SK-N-SH (cell line): ENCODE measurements around the gene TBC1D2B. TPM values are rescaled to one million over a fixed set of nuclear protein-coding genes. Genes with fewer than 3 reads are reported as not detected.

ENCODE experiments used
- CTCF ChIA-PET: fragments of 300-600, 350-600 bp; formaldehyde crosslinking; extraction: SDS; loops from one replicate; lab custom pipeline; 2021; lab: Yijun Ruan, JAX
- POLR2A ChIA-PET: fragments of 350-600 bp; sonication (Branson Sonifier 250); formaldehyde crosslinking; extraction: SDS; loops from one replicate; lab custom pipeline; 2020; ENCODE audit warnings: antibody characterized with exemption, inconsistent platforms; lab: Yijun Ruan, JAX
- DNase-seq: peaks from one replicate; pipeline ENCODE4 v3.0.0; 2012
- H2AFZ ChIP-seq: fragments of 200-600 bp; sonication (generic); 2 replicates; pipeline ENCODE4 v1.8.1; 2016; ENCODE audit warnings: antibody characterized with exemption, mild to moderate bottlenecking, low read depth
- H3F3A ChIP-seq: fragments of 200-600 bp; sonication (generic); replicated peaks from 2 replicates; pipeline ENCODE3; 2016; ENCODE audit warnings: antibody characterized with exemption, mild to moderate bottlenecking; ENCODE audit not compliant: insufficient read depth
- H3K27ac ChIP-seq, 2 experiments: fragments of 200-500 bp in 1 of 2; fragments of 200-600 bp in 1 of 2; sonication (Bioruptor generic) in 1 of 2; sonication (generic), shearing (Covaris generic) in 1 of 2; 2 replicates each; pipeline versions ENCODE4 v1.5.1 to v1.6.1; 2014 to 2016; ENCODE audit warnings: low read depth in 2 of 2, inconsistent platforms in 1 of 2, low read length in 1 of 2, mild to moderate bottlenecking in 1 of 2, mixed read lengths in 1 of 2
- H3K27me3 ChIP-seq: fragments of 200-600 bp; sonication (generic), shearing (Covaris generic); 2 replicates; pipeline ENCODE4 v1.6.1; 2016; ENCODE audit warnings: mixed run types; ENCODE audit not compliant: insufficient read depth
- H3K36me3 ChIP-seq, 2 experiments: fragments of 200-500 bp in 1 of 2; fragments of 200-600 bp in 1 of 2; sonication (Bioruptor generic) in 1 of 2; sonication (generic) in 1 of 2; replicated peaks in 1 of 2; 2 replicates each; pipeline versions ENCODE3 to v1.5.1; 2014 to 2016; ENCODE audit warnings: low read length in 1 of 2, mild to moderate bottlenecking in 1 of 2; ENCODE audit not compliant: insufficient read depth in 2 of 2, control insufficient read depth in 1 of 2
- H3K4me1 ChIP-seq, 2 experiments: fragments of 200-500 bp in 1 of 2; fragments of 200-600 bp in 1 of 2; sonication (Bioruptor generic) in 1 of 2; sonication (generic), shearing (Covaris generic) in 1 of 2; 2 replicates each; pipeline versions ENCODE4 v1.5.1 to v1.6.1; 2014 to 2016; ENCODE audit warnings: low read depth in 1 of 2, low read length in 1 of 2, mixed run types in 1 of 2; ENCODE audit not compliant: insufficient read depth in 2 of 2, control insufficient read depth in 1 of 2
- H3K4me2 ChIP-seq: fragments of 200-600 bp; sonication (generic), shearing (Covaris generic); 2 replicates; pipeline ENCODE4 v1.6.1; 2017; ENCODE audit warnings: mixed run types
- H3K4me3 ChIP-seq, 2 experiments: fragments of 200-500 bp in 1 of 2; fragments of 200-600 bp in 1 of 2; sonication (Bioruptor generic) in 1 of 2; sonication (generic), shearing (Covaris generic) in 1 of 2; 2 replicates each; pipeline versions ENCODE4 v1.5.1 to v1.8.1; 2014 to 2016; ENCODE audit warnings: low read depth in 2 of 2, inconsistent platforms in 1 of 2, low read length in 1 of 2, mild to moderate bottlenecking in 1 of 2, mixed read lengths in 1 of 2, moderate library complexity in 1 of 2
- H3K79me2 ChIP-seq: fragments of 200-600 bp; sonication (generic); 2 replicates; pipeline ENCODE4 v1.8.1; 2017; ENCODE audit warnings: mild to moderate bottlenecking; ENCODE audit not compliant: insufficient read depth
- H3K9ac ChIP-seq: fragments of 200-600 bp; sonication (generic); 2 replicates; pipeline ENCODE4 v1.6.1; 2017; ENCODE audit warnings: mixed run types
- H3K9me2 ChIP-seq: fragments of 200-600 bp; sonication (generic); 2 replicates; pipeline ENCODE4 v1.6.1; 2017; ENCODE audit warnings: mixed run types
- H3K9me3 ChIP-seq: fragments of 200-600 bp; sonication (generic); 2 replicates; pipeline ENCODE4 v1.6.1; 2017; ENCODE audit warnings: mixed run types, mild to moderate bottlenecking, moderate library complexity
- H4K20me1 ChIP-seq: fragments of 200-600 bp; sonication (generic); 2 replicates; pipeline ENCODE4 v1.6.1; 2017; ENCODE audit warnings: mild to moderate bottlenecking, mixed run types; ENCODE audit not compliant: insufficient read depth
- CHD2 ChIP-seq: fragments of 150-350 bp; IDR thresholded peaks from 2 replicates; pipeline ENCODE4 v1.6.1; 2018; ENCODE audit warnings: low read length; ENCODE audit not compliant: partially characterized antibody
- ELF1 ChIP-seq: IDR thresholded peaks from 2 replicates; pipeline ENCODE4 v1.4.0; 2012
- EZH2phosphoT487 ChIP-seq: fragments of 200-600 bp; sonication (generic); IDR thresholded peaks from 2 replicates; pipeline ENCODE4 v1.6.1; 2017; ENCODE audit warnings: low read depth, mixed run types, mild to moderate bottlenecking, antibody characterized with exemption, moderate library complexity, borderline replicate concordance
- FOSL2 ChIP-seq: IDR thresholded peaks from 2 replicates; pipeline ENCODE4 v1.4.0; 2012; ENCODE audit warnings: low read depth, mild to moderate bottlenecking, moderate library complexity, borderline replicate concordance
- FOXM1 ChIP-seq: IDR thresholded peaks from 2 replicates; pipeline ENCODE4 v1.4.0; 2012; ENCODE audit warnings: low read depth, mild to moderate bottlenecking
- GABPA ChIP-seq: IDR thresholded peaks from 2 replicates; pipeline ENCODE4 v1.4.0; 2012; ENCODE audit warnings: low read depth, mild to moderate bottlenecking
- GATA2 ChIP-seq: sonication (generic); formaldehyde crosslinking; IDR thresholded peaks from 2 replicates; pipeline ENCODE4 v1.5.0; 2020; ENCODE audit warnings: mild to moderate bottlenecking, missing genetic modification reagents
- IRF3 ChIP-seq: fragments of 150-350 bp; IDR thresholded peaks from 2 replicates; pipeline ENCODE4 v1.6.1; 2016; ENCODE audit warnings: mild to moderate bottlenecking, low read depth, low read length
- JUND ChIP-seq: IDR thresholded peaks from 2 replicates; pipeline ENCODE4 v1.4.0; 2012
- NFIC ChIP-seq: IDR thresholded peaks from 2 replicates; pipeline ENCODE4 v1.4.0; 2012; ENCODE audit warnings: borderline replicate concordance
- POLR2AphosphoS5 ChIP-seq: IDR thresholded peaks from 2 replicates; pipeline ENCODE4 v1.6.1; 2012; ENCODE audit warnings: low read depth, low read length
- RAD21 ChIP-seq: IDR thresholded peaks from 2 replicates; pipeline ENCODE4 v1.6.1; 2012; ENCODE audit warnings: mild to moderate bottlenecking, low read length
- RCOR1 ChIP-seq: fragments of 150-350 bp; IDR thresholded peaks from 2 replicates; pipeline ENCODE4 v1.6.1; 2017; ENCODE audit warnings: antibody characterized with exemption, low read length
- SIN3A ChIP-seq: IDR thresholded peaks from 2 replicates; pipeline ENCODE4 v1.6.1; 2012; ENCODE audit warnings: low read depth, mild to moderate bottlenecking, low read length, moderate library complexity, borderline replicate concordance
- TAF1 ChIP-seq: IDR thresholded peaks from 2 replicates; pipeline ENCODE4 v1.6.1; 2012; ENCODE audit warnings: low read depth, mild to moderate bottlenecking, low read length, moderate library complexity, borderline replicate concordance
- USF1 ChIP-seq: IDR thresholded peaks from 2 replicates; pipeline ENCODE4 v1.4.0; 2012; ENCODE audit warnings: low read depth, borderline replicate concordance
- USF2 ChIP-seq: fragments of 150-350 bp; IDR thresholded peaks from 2 replicates; pipeline ENCODE4 v1.6.1; 2017; ENCODE audit warnings: antibody characterized with exemption, low read length, low read depth, borderline replicate concordance
- YY1 ChIP-seq: IDR thresholded peaks from 2 replicates; pipeline ENCODE4 v1.4.0; 2012; ENCODE audit warnings: low read depth, mild to moderate bottlenecking
- ZBTB33 ChIP-seq: IDR thresholded peaks from 2 replicates; pipeline ENCODE4 v1.4.0; 2012; ENCODE audit warnings: low read depth, borderline replicate concordance
- WGBS: methylation state at CpG from one replicate; pipeline ENCODE4 v1.1.6; 2017; ENCODE audit warnings: low lambda C conversion rate; 5-methylcytosine and 5-hydroxymethylcytosine counted together
- polyA plus RNA-seq, 3 experiments: library from polyadenylated mRNA; depleted of rRNA; stranded (reverse); fragments of >200 nt; gene quantifications; 2 replicates each; pipeline ENCODE4 v1.2.3, GENCODE V29; 2012
- TF ChIP-seq, protein P1 (sequence below): fragments of 200-600 bp; sonication (generic); IDR thresholded peaks from 2 replicates; pipeline ENCODE4 v1.6.1; 2017; ENCODE audit warnings: antibody characterized with exemption, mild to moderate bottlenecking, moderate library complexity

Gene TBC1D2B
- polyA plus RNA-seq, 1 of the 3 experiments (the other 2 are of a cell fraction): 19.0 TPM

DNA sequence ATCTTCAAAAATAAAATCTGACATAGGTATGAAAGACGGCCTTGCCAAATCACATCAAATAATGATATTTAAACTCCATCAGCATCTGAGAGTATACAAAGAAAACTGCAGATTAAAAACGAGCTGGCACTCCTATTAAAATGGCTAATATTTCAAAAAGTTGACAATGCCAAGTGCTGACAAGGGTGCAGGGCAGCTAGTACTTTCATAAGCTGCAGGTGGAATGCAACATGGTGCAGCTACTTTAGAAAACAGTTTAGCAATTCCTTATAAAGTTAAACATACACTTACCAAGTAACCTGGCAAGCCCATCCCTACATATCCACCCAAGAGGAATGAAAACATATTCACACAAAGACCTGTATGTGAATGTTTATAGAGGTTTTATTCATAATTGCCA is 23.0 kb downstream of the TBC1D2B start:
- ChIA-PET CTCF (interaction anchor here (0.7 kb wide), 1 partner anchor 54 kb away, joined by 3 read pairs; no protein-coding TSS in a partner anchor), POLR2A (no interaction called here)
- H3K4me1 ChIP-seq: peaks cover 47 to 68% of the 10 kb centered on the region in 2 experiments
- H3K9me3 ChIP-seq: no peaks in the 10 kb centered on the region
- no peak overlapping the region for H2AFZ ChIP-seq
- H3K27me3 ChIP-seq: no peaks in the 10 kb centered on the region
- peaks cover 4% of the 10 kb centered on the region; the same call in 1 of the 2 replicates for H4K20me1 ChIP-seq
- peaks cover 73% of the 10 kb centered on the region for H3K79me2 ChIP-seq
- H3F3A ChIP-seq: peaks cover 6% of the 10 kb centered on the region
- no peak overlapping the region for H3K9ac ChIP-seq
- no peak overlapping the region for H3K4me2 ChIP-seq
- H3K9me2 ChIP-seq: no peaks in the 10 kb centered on the region
- whole genome bisulfite sequencing: 59% methylated on average over 2 of the region's 2 CpGs
- no peak overlapping the region for H3K27ac ChIP-seq
- TF ChIP-seq TAF1 (no peak), CHD2 (no peak), SIN3A (no peak), FOSL2 (no peak), GABPA (no peak), RAD21 (no peak), EZH2phosphoT487 (no peak), YY1 (no peak), USF2 (no peak)
- no peak overlapping the region for H3K4me3 ChIP-seq
- no peak for DNase-seq
- peaks cover 0 to 15% of the 10 kb centered on the region in 2 experiments for H3K36me3 ChIP-seq

GRCh38 chr15:78052545-78052944 is 25.0 kb downstream of the TBC1D2B start:
- H3K79me2 ChIP-seq: peaks cover 66% of the 10 kb centered on the region
- WGBS: 97% methylated on average over 5 of the region's 5 CpGs
- POLR2A ChIA-PET: no interaction called here

More at GRCh38 chr15:78052545-78052944, 25.0 kb downstream of the TBC1D2B start:
- Histone ChIP-seq H3K9me2 (no peaks in the 10 kb centered on the region), H2AFZ (no peak overlapping the region), H3F3A (peaks cover under 1% of the 10 kb centered on the region), H4K20me1 (peaks cover 1% of the 10 kb centered on the region; the same call in 1 of the 2 replicates), H3K36me3 (peaks cover 0 to 15% of the 10 kb centered on the region in 2 experiments), H3K27ac (peak overlapping the region in 1 of 2 experiments; percentile 63; a peak in 2 of 4 replicates), H3K4me2 (peak overlapping the region; percentile 38; the same call in 1 of the 2 replicates), H3K27me3 (no peaks in the 10 kb centered on the region), H3K4me3 (no peak overlapping the region), H3K9me3 (no peaks in the 10 kb centered on the region), H3K4me1 (peaks cover 61% of the 10 kb centered on the region in 2 experiments), H3K9ac (no peak overlapping the region)
- no peak for DNase-seq
- CTCF ChIA-PET: interaction anchor here (0.9 to 1.2 kb wide), 3 partner anchors 14 to 47 kb away, joined by 3 to 5 read pairs (median 4); partner anchors contain the start of gene TBC1D2B
- TF ChIP-seq NFIC: no peak
- no peak for TF ChIP-seq USF1
- no peak for TF ChIP-seq IRF3
- no peak for TF ChIP-seq ELF1
- TF ChIP-seq FOSL2: no peak
- no peak for TF ChIP-seq POLR2AphosphoS5
- TF ChIP-seq, protein P1, sequence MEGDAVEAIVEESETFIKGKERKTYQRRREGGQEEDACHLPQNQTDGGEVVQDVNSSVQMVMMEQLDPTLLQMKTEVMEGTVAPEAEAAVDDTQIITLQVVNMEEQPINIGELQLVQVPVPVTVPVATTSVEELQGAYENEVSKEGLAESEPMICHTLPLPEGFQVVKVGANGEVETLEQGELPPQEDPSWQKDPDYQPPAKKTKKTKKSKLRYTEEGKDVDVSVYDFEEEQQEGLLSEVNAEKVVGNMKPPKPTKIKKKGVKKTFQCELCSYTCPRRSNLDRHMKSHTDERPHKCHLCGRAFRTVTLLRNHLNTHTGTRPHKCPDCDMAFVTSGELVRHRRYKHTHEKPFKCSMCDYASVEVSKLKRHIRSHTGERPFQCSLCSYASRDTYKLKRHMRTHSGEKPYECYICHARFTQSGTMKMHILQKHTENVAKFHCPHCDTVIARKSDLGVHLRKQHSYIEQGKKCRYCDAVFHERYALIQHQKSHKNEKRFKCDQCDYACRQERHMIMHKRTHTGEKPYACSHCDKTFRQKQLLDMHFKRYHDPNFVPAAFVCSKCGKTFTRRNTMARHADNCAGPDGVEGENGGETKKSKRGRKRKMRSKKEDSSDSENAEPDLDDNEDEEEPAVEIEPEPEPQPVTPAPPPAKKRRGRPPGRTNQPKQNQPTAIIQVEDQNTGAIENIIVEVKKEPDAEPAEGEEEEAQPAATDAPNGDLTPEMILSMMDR: no peak
- no peak for TF ChIP-seq GATA2
- no peak for TF ChIP-seq TAF1
- TF ChIP-seq ZBTB33: no peak
- no peak for TF ChIP-seq RCOR1
- TF ChIP-seq FOXM1: no peak
- no peak for TF ChIP-seq JUND
- no peak for TF ChIP-seq CHD2
- TF ChIP-seq USF2: no peak
